Endothelial cell of umbilical vein (primary cell): ENCODE results near the gene OSBPL1A.

Experiments
- CTCF ChIP-seq, 2 donors: IDR thresholded peaks; 1 replicate in 1 of 2; 2 replicates in 1 of 2; pipeline ENCODE4 v1.5.1; 2011; ENCODE audit warnings: low read length in 2 of 2, mild to moderate bottlenecking in 2 of 2, moderate library complexity in 2 of 2, control low read depth in 1 of 2, inconsistent platforms in 1 of 2, low read depth in 1 of 2; ENCODE audit not compliant: insufficient read depth in 1 of 2; ENCODE audit errors: extremely low read depth in 1 of 2
- EZH2 ChIP-seq: IDR thresholded peaks from 2 replicates; pipeline ENCODE4 v1.6.1; 2012; ENCODE audit warnings: borderline replicate concordance, low read depth, mild to moderate bottlenecking, moderate library complexity, low read length, inconsistent platforms; ENCODE audit not compliant: severe bottlenecking
- GATA2 ChIP-seq: IDR thresholded peaks from 2 replicates; pipeline ENCODE4 v1.7.0; 2011; ENCODE audit warnings: low read depth, mild to moderate bottlenecking, moderate library complexity, mixed read lengths, low read length; ENCODE audit not compliant: insufficient read length, insufficient read depth
- MYC ChIP-seq: IDR thresholded peaks from one replicate; pipeline ENCODE4 v1.6.1; 2011; ENCODE audit warnings: mild to moderate bottlenecking, low read depth, low read length
- POLR2A ChIP-seq: IDR thresholded peaks from 2 replicates; pipeline ENCODE4 v1.6.1; 2012; ENCODE audit warnings: low read depth, mild to moderate bottlenecking, control low read depth, low read length
- POLR2AphosphoS5 ChIP-seq: IDR thresholded peaks from 2 replicates; pipeline ENCODE4 v1.6.1; 2012; ENCODE audit warnings: low read depth, mild to moderate bottlenecking, control low read depth, low read length, moderate library complexity; ENCODE audit not compliant: insufficient read depth
- TF ChIP-seq, protein P1 (sequence below): IDR thresholded peaks from 2 replicates; pipeline ENCODE4 v1.6.1; 2011; ENCODE audit not compliant: insufficient read depth, insufficient read length

GRCh38 chr18:24267878-24268277 lies 129.7 kb downstream of the OSBPL1A start:
- TF ChIP-seq EZH2 (no peak), POLR2A (no peak), CTCF (IDR thresholded peaks at IDR 0.05; ENCODE audit: extremely low read depth in 1 of 2, insufficient read depth in 1 of 2, low read depth in 1 of 2, low read length in 2 of 2) (no peak), MYC (no peak), POLR2AphosphoS5 (no peak), GATA2 (no peak)
- TF ChIP-seq, protein P1, sequence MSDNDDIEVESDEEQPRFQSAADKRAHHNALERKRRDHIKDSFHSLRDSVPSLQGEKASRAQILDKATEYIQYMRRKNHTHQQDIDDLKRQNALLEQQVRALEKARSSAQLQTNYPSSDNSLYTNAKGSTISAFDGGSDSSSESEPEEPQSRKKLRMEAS: no peak
